Measurements from ENCODE around the gene ABCC4. TPM values are rescaled to one million over a fixed set of nuclear protein-coding genes. Genes with fewer than 3 reads are reported as not detected.
"Not testable (repeated sequence)": the region's sequence is repeated elsewhere in the genome, so short reads cannot be mapped to it uniquely, and the experiment has no call there.

ABCC4 gene
- total and polyA plus RNA-seq, 2 donors (not counting 1 experiment from before 2014, with no cell fraction given), result 1.8 to 7.1 TPM

DNA sequence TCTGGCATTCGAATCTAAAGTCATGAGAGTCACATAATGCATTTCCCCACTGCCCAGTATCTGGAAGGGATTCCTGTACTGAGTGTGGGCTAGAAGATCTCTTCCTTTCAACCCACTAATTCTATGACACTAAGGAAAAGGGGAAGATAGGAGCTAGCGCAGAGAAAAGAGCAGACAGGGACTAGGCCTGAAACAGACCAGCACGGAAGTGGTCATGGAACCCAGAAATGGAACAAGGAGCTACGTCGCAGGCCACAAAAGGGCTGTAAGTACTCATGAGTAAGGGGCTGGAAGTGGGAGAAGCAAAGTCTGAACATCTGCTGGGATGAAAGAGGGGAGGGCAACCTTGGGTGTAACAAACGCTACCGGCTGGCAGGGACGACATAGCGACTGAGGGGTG is 8.6 kb downstream of the ABCC4 start:
- no peak overlapping the region for H3K4me3 ChIP-seq (ENCODE audit: control extremely low read depth in 1 of 5, extremely low read depth in 1 of 5, insufficient read depth in 1 of 5, low read depth in 2 of 5, low read length in 4 of 5)
- no peaks in the 10 kb centered on the region for H4K20me1 ChIP-seq (ENCODE audit: control insufficient read depth, insufficient read depth, low read length, poor library complexity, severe bottlenecking)
- no peak overlapping the region for H3K4me2 ChIP-seq (replicated peaks; ENCODE audit: low read depth, low read length, poor library complexity, severe bottlenecking)
- CTCF ChIA-PET, result interaction anchor here (1.3 kb wide), 1 partner anchor 112 kb away, joined by 6 read pairs; no protein-coding TSS in a partner anchor
- DNase-seq (no peak), ATAC-seq (ENCODE audit: low read depth) (no peak)
- TF ChIP-seq, protein P1, sequence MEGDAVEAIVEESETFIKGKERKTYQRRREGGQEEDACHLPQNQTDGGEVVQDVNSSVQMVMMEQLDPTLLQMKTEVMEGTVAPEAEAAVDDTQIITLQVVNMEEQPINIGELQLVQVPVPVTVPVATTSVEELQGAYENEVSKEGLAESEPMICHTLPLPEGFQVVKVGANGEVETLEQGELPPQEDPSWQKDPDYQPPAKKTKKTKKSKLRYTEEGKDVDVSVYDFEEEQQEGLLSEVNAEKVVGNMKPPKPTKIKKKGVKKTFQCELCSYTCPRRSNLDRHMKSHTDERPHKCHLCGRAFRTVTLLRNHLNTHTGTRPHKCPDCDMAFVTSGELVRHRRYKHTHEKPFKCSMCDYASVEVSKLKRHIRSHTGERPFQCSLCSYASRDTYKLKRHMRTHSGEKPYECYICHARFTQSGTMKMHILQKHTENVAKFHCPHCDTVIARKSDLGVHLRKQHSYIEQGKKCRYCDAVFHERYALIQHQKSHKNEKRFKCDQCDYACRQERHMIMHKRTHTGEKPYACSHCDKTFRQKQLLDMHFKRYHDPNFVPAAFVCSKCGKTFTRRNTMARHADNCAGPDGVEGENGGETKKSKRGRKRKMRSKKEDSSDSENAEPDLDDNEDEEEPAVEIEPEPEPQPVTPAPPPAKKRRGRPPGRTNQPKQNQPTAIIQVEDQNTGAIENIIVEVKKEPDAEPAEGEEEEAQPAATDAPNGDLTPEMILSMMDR (IDR thresholded peaks at IDR 0.05), result no peak
- no peak for TF ChIP-seq EZH2 (IDR thresholded peaks at IDR 0.05; ENCODE audit: borderline replicate concordance, insufficient read depth, low read depth, low read length, poor library complexity, severe bottlenecking)
- POLR2A ChIA-PET, result no interaction called here
- H2AFZ ChIP-seq (ENCODE audit: insufficient read depth, low read depth, low read length, poor library complexity, severe bottlenecking), result no peak overlapping the region
- WGBS (ENCODE audit: insufficient coverage), result 99% methylated on average over 8 of the region's 9 CpGs
- no peaks in the 10 kb centered on the region for H3K27me3 ChIP-seq (replicated peaks in 1 of 4; ENCODE audit: control extremely low read depth in 1 of 4, control insufficient read depth in 3 of 4, insufficient read depth in 4 of 4, low read length in 3 of 4)
- Mint-ChIP-seq H3K4me3 (no peak overlapping the region), H3K4me1 (no peaks in the 10 kb centered on the region), H3K9me3 (ENCODE audit: insufficient read depth) (no peaks in the 10 kb centered on the region), H3K27ac (no peak overlapping the region), H3K27me3 (no peaks in the 10 kb centered on the region)
- H3K36me3 ChIP-seq (replicated peaks in 1 of 2; ENCODE audit: control extremely low read depth in 1 of 2, control insufficient read depth in 1 of 2, extremely low read depth in 1 of 2, insufficient read depth in 2 of 2, low read length in 1 of 2), result no peaks in the 10 kb centered on the region
- no peaks in the 10 kb centered on the region for H3K79me2 ChIP-seq (ENCODE audit: control insufficient read depth, insufficient read depth, low read length)
- H3K4me1 ChIP-seq (ENCODE audit: control insufficient read depth in 2 of 2, insufficient read depth in 2 of 2, low read length in 2 of 2), result no peaks in the 10 kb centered on the region
- no peak overlapping the region for H3K27ac ChIP-seq (ENCODE audit: low read length in 2 of 2)
- intact Hi-C loops (cut with micrococcal nuclease), result loop anchor here (10.0 kb wide), 1 partner anchor 182 kb away; no protein-coding TSS in a partner anchor
- H3K9ac ChIP-seq (ENCODE audit: low read length), result no peak overlapping the region
- H3K9me3 ChIP-seq (ENCODE audit: control extremely low read depth in 1 of 3, control insufficient read depth in 2 of 3, insufficient read depth in 1 of 3, low read length in 2 of 3), result no peaks in the 10 kb centered on the region

DNA sequence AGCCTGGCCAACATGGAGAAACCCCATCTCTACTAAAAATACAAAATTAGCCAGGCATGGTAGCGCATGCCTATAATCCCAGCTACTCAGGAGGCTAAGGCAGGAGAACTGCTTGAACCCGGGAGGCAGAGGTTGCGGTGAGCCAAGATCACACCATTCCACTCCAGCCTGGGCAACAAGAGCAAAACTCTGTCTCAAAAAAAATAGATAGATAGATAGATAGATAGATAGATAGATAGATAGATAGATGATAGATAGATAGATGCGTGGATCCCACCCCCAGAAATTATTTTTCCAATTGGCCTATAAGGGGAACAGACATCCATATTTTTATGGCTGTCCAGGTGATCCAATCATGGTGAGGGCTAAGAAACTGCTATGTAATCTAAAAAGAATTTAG is 11.3 kb downstream of the ABCC4 start:
- H3K4me1 ChIP-seq (ENCODE audit: control insufficient read depth in 2 of 2, insufficient read depth in 2 of 2, low read length in 2 of 2); ATAC-seq (ENCODE audit: low read depth); H3K4me2 ChIP-seq (replicated peaks; ENCODE audit: low read depth, low read length, poor library complexity, severe bottlenecking); H3K9me3 Mint-ChIP-seq (ENCODE audit: insufficient read depth); DNase-seq; H3K79me2 ChIP-seq (ENCODE audit: control insufficient read depth, insufficient read depth, low read length); H4K20me1 ChIP-seq (ENCODE audit: control insufficient read depth, insufficient read depth, low read length, poor library complexity, severe bottlenecking); H3K9ac ChIP-seq (ENCODE audit: low read length); POLR2A ChIA-PET; H2AFZ ChIP-seq (ENCODE audit: insufficient read depth, low read depth, low read length, poor library complexity, severe bottlenecking); CTCF ChIA-PET; H3K36me3 ChIP-seq (replicated peaks in 1 of 2; ENCODE audit: control extremely low read depth in 1 of 2, control insufficient read depth in 1 of 2, extremely low read depth in 1 of 2, insufficient read depth in 2 of 2, low read length in 1 of 2); H3K4me3 Mint-ChIP-seq; H3K4me3 ChIP-seq (ENCODE audit: control extremely low read depth in 1 of 5, extremely low read depth in 1 of 5, insufficient read depth in 1 of 5, low read depth in 2 of 5, low read length in 4 of 5); H3K27me3 Mint-ChIP-seq; H3K9me3 ChIP-seq (ENCODE audit: control extremely low read depth in 1 of 3, control insufficient read depth in 2 of 3, insufficient read depth in 1 of 3, low read length in 2 of 3); H3K27ac ChIP-seq (ENCODE audit: low read length in 2 of 2); H3K27ac Mint-ChIP-seq; H3K27me3 ChIP-seq (replicated peaks in 1 of 4; ENCODE audit: control extremely low read depth in 1 of 4, control insufficient read depth in 3 of 4, insufficient read depth in 4 of 4, low read length in 3 of 4): not testable (repeated sequence)
- H3K4me1 Mint-ChIP-seq, result peaks cover 10% of the 10 kb centered on the region
- intact Hi-C loops (cut with micrococcal nuclease), result loop anchor here (10.0 kb wide), 1 partner anchor 185 kb away; no protein-coding TSS in a partner anchor
- no CpG with 5 or more reads among the region's 4 CpGs for WGBS (ENCODE audit: insufficient coverage)
